H1 (cell line): Measurements from ENCODE around the gene BLTP1. TPM values are rescaled to one million over a fixed set of nuclear protein-coding genes. Genes with fewer than 3 reads are reported as not detected.

Experiments
- CTCF ChIA-PET: fragments of 300-600 bp; sonication (Branson Sonifier 250); formaldehyde crosslinking; loops from one replicate; lab custom pipeline; 2021; ENCODE audit not compliant: partially characterized antibody; lab: Charles Lee
- POLR2A ChIA-PET: fragments of 300-600 bp; sonication (Branson Sonifier 250); formaldehyde crosslinking; loops from one replicate; lab custom pipeline; 2021; ENCODE audit warnings: inconsistent platforms; ENCODE audit not compliant: partially characterized antibody; lab: Charles Lee
- DNase-seq, 2 experiments: peaks; one replicate each; pipeline versions ENCODE4 v3.0.0 to v3.0.0-alpha.2; 2010 to 2022; ENCODE audit warnings: low spot score in 2 of 2, low read depth in 1 of 2, mixed read lengths in 1 of 2
- FAIRE-seq: peaks from 2 replicates; lab custom pipeline; 2011; peaks lifted over from hg19 to GRCh38; lab: Jason Lieb, UNC
- H2AFZ ChIP-seq: 2 replicates; pipeline ENCODE4 v1.8.1; 2012; ENCODE audit warnings: low read length, inconsistent platforms
- H2AK5ac ChIP-seq: 2 replicates; pipeline ENCODE4 v1.6.1; 2013; ENCODE audit warnings: low read depth, low read length
- H2BK120ac ChIP-seq: replicated peaks from 2 replicates; pipeline ENCODE3; 2013; ENCODE audit warnings: low read depth, low read length, inconsistent platforms
- H2BK12ac ChIP-seq: 2 replicates; pipeline ENCODE4 v1.6.1; 2013; ENCODE audit warnings: low read depth, low read length
- H2BK15ac ChIP-seq: 2 replicates; pipeline ENCODE4 v1.6.1; 2013; ENCODE audit warnings: low read length
- H2BK20ac ChIP-seq: 2 replicates; pipeline ENCODE4 v1.6.1; 2013; ENCODE audit warnings: low read length
- H2BK5ac ChIP-seq: 2 replicates; pipeline ENCODE4 v1.6.1; 2013; ENCODE audit warnings: low read depth, low read length
- H3K14ac ChIP-seq: 2 replicates; pipeline ENCODE4 v1.6.1; 2013; ENCODE audit warnings: inconsistent platforms; ENCODE audit not compliant: insufficient read length
- H3K18ac ChIP-seq: 2 replicates; pipeline ENCODE4 v1.6.1; 2013; ENCODE audit warnings: low read length; ENCODE audit errors: extremely low read depth
- H3K23ac ChIP-seq: 2 replicates; pipeline ENCODE4 v1.6.1; 2013; ENCODE audit warnings: inconsistent platforms; ENCODE audit not compliant: insufficient read length
- H3K23me2 ChIP-seq: 2 replicates; pipeline ENCODE4 v1.6.1; 2013; ENCODE audit warnings: low read depth, low read length
- H3K27ac ChIP-seq: 2 replicates; pipeline ENCODE4 v1.6.1; 2011; ENCODE audit warnings: low read depth, low read length, inconsistent platforms
- H3K27me3 ChIP-seq, 4 experiments: replicated peaks in 1 of 4; 1 replicate in 1 of 4; 2 replicates in 3 of 4; pipeline versions ENCODE4 v1.6.1 to v1.8.1; 2011 to 2013; ENCODE audit warnings: low read length in 3 of 4, mild to moderate bottlenecking in 3 of 4, inconsistent platforms in 2 of 4, mixed read lengths in 2 of 4, moderate library complexity in 1 of 4; ENCODE audit not compliant: control insufficient read depth in 3 of 4, insufficient read depth in 3 of 4; ENCODE audit errors: extremely low read depth in 1 of 4
- H3K36me3 ChIP-seq, 4 experiments: 2 replicates each; pipeline versions ENCODE4 v1.6.1 to v1.8.1; 2011 to 2013; ENCODE audit warnings: mild to moderate bottlenecking in 4 of 4, low read length in 3 of 4, moderate library complexity in 2 of 4, control low read depth in 1 of 4, inconsistent platforms in 1 of 4; ENCODE audit not compliant: insufficient read depth in 4 of 4, control insufficient read depth in 2 of 4
- H3K4ac ChIP-seq: replicated peaks from 2 replicates; pipeline ENCODE3; 2013; ENCODE audit warnings: low read length, low read depth, mixed read lengths, inconsistent platforms; ENCODE audit not compliant: insufficient read length
- H3K4me1 ChIP-seq, 4 experiments: replicated peaks in 1 of 4; 1 replicate in 1 of 4; 2 replicates in 3 of 4; pipeline versions ENCODE4 v1.6.1 to v1.8.1; 2011 to 2013; ENCODE audit warnings: low read length in 3 of 4, inconsistent platforms in 2 of 4, mixed read lengths in 1 of 4; ENCODE audit not compliant: insufficient read depth in 4 of 4, control insufficient read depth in 3 of 4
- H3K4me2 ChIP-seq, 2 experiments: 2 replicates each; pipeline versions ENCODE4 v1.6.1 to v1.8.1; 2011 to 2013; ENCODE audit warnings: low read depth in 2 of 2, low read length in 2 of 2, control low read depth in 1 of 2, inconsistent platforms in 1 of 2, mild to moderate bottlenecking in 1 of 2; ENCODE audit not compliant: insufficient read depth in 1 of 2
- H3K4me3 ChIP-seq, 4 experiments: fragments of 200-600, 300-600 bp in 1 of 4; sonication (generic), shearing (Covaris generic), sonication (Bioruptor Twin) in 1 of 4; 2 replicates each; pipeline versions ENCODE4 v1.5.1 to v1.8.1; 2011 to 2016; ENCODE audit warnings: low read length in 4 of 4, low read depth in 3 of 4, control low read depth in 2 of 4, inconsistent platforms in 2 of 4, mild to moderate bottlenecking in 2 of 4, mixed read lengths in 1 of 4, moderate library complexity in 1 of 4; ENCODE audit not compliant: insufficient read depth in 2 of 4; ENCODE audit errors: extremely low read depth in 1 of 4
- H3K56ac ChIP-seq: replicated peaks from 2 replicates; pipeline ENCODE3; 2013; ENCODE audit warnings: low read depth, mild to moderate bottlenecking, mixed read lengths, low read length, inconsistent platforms; ENCODE audit not compliant: insufficient read length
- H3K79me1 ChIP-seq: 2 replicates; pipeline ENCODE4 v1.6.1; 2013; ENCODE audit warnings: low read depth, low read length, control low read depth
- H3K79me2 ChIP-seq, 2 experiments: 2 replicates each; pipeline versions ENCODE4 v1.6.1 to v1.8.1; 2012 to 2013; ENCODE audit warnings: low read length in 2 of 2, mild to moderate bottlenecking in 2 of 2, inconsistent platforms in 1 of 2; ENCODE audit not compliant: insufficient read depth in 2 of 2, control insufficient read depth in 1 of 2
- H3K9ac ChIP-seq, 4 experiments: replicated peaks in 1 of 4; 1 replicate in 1 of 4; 2 replicates in 3 of 4; pipeline versions ENCODE4 v1.6.1 to v1.8.1; 2011 to 2013; ENCODE audit warnings: low read depth in 3 of 4, low read length in 3 of 4, control low read depth in 2 of 4, mild to moderate bottlenecking in 2 of 4, moderate library complexity in 2 of 4, inconsistent platforms in 1 of 4; ENCODE audit errors: extremely low read depth in 1 of 4
- H3K9me3 ChIP-seq, 2 experiments: 2 replicates each; pipeline versions ENCODE4 v1.6.1 to v1.8.1; 2012 to 2013; ENCODE audit warnings: mild to moderate bottlenecking in 2 of 2, moderate library complexity in 2 of 2, control low read depth in 1 of 2, inconsistent platforms in 1 of 2, low read depth in 1 of 2, low read length in 1 of 2, mixed read lengths in 1 of 2; ENCODE audit not compliant: insufficient read depth in 2 of 2
- H4K20me1 ChIP-seq, 2 experiments: replicated peaks in 1 of 2; 2 replicates each; pipeline versions ENCODE3 to v1.8.1; 2011 to 2013; ENCODE audit warnings: inconsistent platforms in 2 of 2, low read length in 2 of 2, mild to moderate bottlenecking in 1 of 2; ENCODE audit not compliant: insufficient read depth in 2 of 2, control insufficient read depth in 1 of 2
- H4K5ac ChIP-seq: 2 replicates; pipeline ENCODE4 v1.6.1; 2013; ENCODE audit warnings: low read length, low read depth, mixed read lengths, inconsistent platforms; ENCODE audit not compliant: insufficient read length
- H4K8ac ChIP-seq: 2 replicates; pipeline ENCODE4 v1.8.0; 2013; ENCODE audit warnings: mild to moderate bottlenecking, moderate library complexity, low read length, inconsistent platforms; ENCODE audit not compliant: insufficient read depth; ENCODE audit errors: extremely low read depth
- H4K91ac ChIP-seq: replicated peaks from 2 replicates; pipeline ENCODE3; 2013; ENCODE audit warnings: low read length, mixed read lengths, inconsistent platforms; ENCODE audit not compliant: insufficient read length
- CBX5 ChIP-seq: fragments of 300-800, 300-1000 bp; sonication (generic); IDR thresholded peaks from 2 replicates; pipeline ENCODE4 v1.7.1; 2016; ENCODE audit warnings: antibody characterized with exemption, low read length, low read depth
- WGBS, 2 experiments: shearing (Covaris generic) in 1 of 2; methylation state at CpG; one replicate each; pipeline versions ENCODE4 v1.1.6 to v1.1.7; 2013 to 2015; ENCODE audit warnings: low lambda C conversion rate in 2 of 2, mixed read lengths in 2 of 2, inconsistent platforms in 1 of 2, low coverage in 1 of 2, missing lambda C conversion rate in 1 of 2; ENCODE audit not compliant: insufficient replicate concordance in 2 of 2, insufficient coverage in 1 of 2, insufficient read length in 1 of 2; ENCODE audit errors: extremely low coverage in 1 of 2, missing lambda C conversion rate in 1 of 2; 5-methylcytosine and 5-hydroxymethylcytosine counted together
- polyA plus RNA-seq, 7 experiments: library from polyadenylated mRNA; depleted of rRNA in 3 of 7; stranded (reverse) in 5 of 7; unstranded in 2 of 7; fragments of >200 nt in 5 of 7; fragments of 200-250 nt in 2 of 7; gene quantifications; 1 replicate in 5 of 7; 2 replicates in 1 of 7; 4 replicates in 1 of 7; pipeline versions ENCODE4 v1.2.1 to v1.2.3, GENCODE V29; 2011 to 2013; ENCODE audit warnings: missing spikeins in 2 of 7, mixed read lengths in 2 of 7
- total RNA-seq: library from RNA; stranded (reverse); fragmentation: NEBNext Ultra II Directional; extraction: Animal tissue kit (Norgen Biotek cat#: 25700); gene quantifications from 2 replicates; pipeline ENCODE4 v1.2.1, GENCODE V29; 2021

The BLTP1 gene
- total and polyA plus RNA-seq, 2 of the 8 experiments (the other 6 are each of a cell fraction or from before 2014, with no cell fraction given) = 14.0 to 27.9 TPM

DNA sequence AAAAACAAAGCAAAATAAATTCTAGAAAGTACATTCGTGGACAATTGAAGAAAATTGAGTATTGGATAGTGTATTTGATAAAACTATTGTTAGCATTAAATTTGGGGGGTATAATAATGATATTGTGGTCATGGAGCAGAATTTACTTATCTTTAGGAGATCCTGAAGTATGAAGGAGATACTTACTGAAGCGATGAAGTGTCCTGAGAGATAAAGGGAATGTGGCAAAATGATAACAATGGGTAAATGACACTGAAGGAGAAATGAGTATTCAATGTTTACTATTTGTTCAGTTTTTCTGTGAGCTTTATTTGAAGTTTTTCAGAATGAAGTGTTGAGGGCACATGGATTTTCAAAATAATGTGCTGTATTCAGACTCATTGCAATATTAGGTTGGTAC, 30.0 kb upstream of the BLTP1 start:
- no peak overlapping the region for H3K4me3 ChIP-seq
- H3K9me3 ChIP-seq = no peaks in the 10 kb centered on the region
- no peak overlapping the region for H2BK120ac ChIP-seq
- no peak overlapping the region for H3K4me2 ChIP-seq
- H3K56ac ChIP-seq = no peak overlapping the region
- WGBS, 2 experiments = 89% methylated on average over 2 of the region's 2 CpGs; no CpG with 5 or more reads in 1 of the 2 experiments
- no peaks in the 10 kb centered on the region for H4K20me1 ChIP-seq
- no peak overlapping the region for H2BK20ac ChIP-seq
- H3K9ac ChIP-seq = no peak overlapping the region
- ChIA-PET POLR2A (interaction anchor here (0.6 kb wide), 1 partner anchor 218 kb away, joined by 3 read pairs; no protein-coding TSS in a partner anchor), CTCF (interaction anchor here (1.0 kb wide), 1 partner anchor 230 kb away, joined by 3 read pairs; no protein-coding TSS in a partner anchor)
- no peak overlapping the region for H2AK5ac ChIP-seq
- no peak overlapping the region for H2BK5ac ChIP-seq
- no peaks in the 10 kb centered on the region for H3K27me3 ChIP-seq
- no peak overlapping the region for H3K18ac ChIP-seq
- H2BK15ac ChIP-seq = no peak overlapping the region
- no peak overlapping the region for H3K23ac ChIP-seq
- no peak for TF ChIP-seq CBX5
- no peaks in the 10 kb centered on the region for H3K79me2 ChIP-seq
- H3K23me2 ChIP-seq = no peaks in the 10 kb centered on the region
- H4K8ac ChIP-seq = no peak overlapping the region
- no peak overlapping the region for H4K5ac ChIP-seq
- no peak overlapping the region for H2BK12ac ChIP-seq
- no peak overlapping the region for H3K27ac ChIP-seq
- H3K4me1 ChIP-seq = no peaks in the 10 kb centered on the region
- no peak overlapping the region for H3K4ac ChIP-seq
- no peak for DNase-seq
- H3K79me1 ChIP-seq = no peaks in the 10 kb centered on the region
- FAIRE-seq = no peak
- no peaks in the 10 kb centered on the region for H3K36me3 ChIP-seq
- no peak overlapping the region for H3K14ac ChIP-seq
- no peak overlapping the region for H2AFZ ChIP-seq
- H4K91ac ChIP-seq = no peak overlapping the region
